Colonic mucosa (tissue), 4 donors: ENCODE results near the gene SNAP23. TPM values are rescaled to one million over a fixed set of nuclear protein-coding genes. Genes with fewer than 3 reads are reported as not detected.

Experiments
- DNase-seq: peaks from one replicate; pipeline ENCODE4 v3.0.0-alpha.2; 2020
- H3K27ac ChIP-seq: fragments of 200-600 bp; one replicate; pipeline ENCODE4 v1.8.0; 2021
- H3K27me3 ChIP-seq: fragments of 200-600 bp; one replicate; pipeline ENCODE4 v1.8.0; 2021
- H3K36me3 ChIP-seq: fragments of 200-600 bp; one replicate; pipeline ENCODE4 v1.8.0; 2021
- H3K4me1 ChIP-seq: fragments of 200-600 bp; one replicate; pipeline ENCODE4 v1.8.0; 2021; ENCODE audit warnings: mild to moderate bottlenecking
- H3K4me3 ChIP-seq: fragments of 200-600 bp; one replicate; pipeline ENCODE4 v1.8.0; 2021
- H3K9ac ChIP-seq, 2 donors: one replicate each; pipeline ENCODE4 v1.7.0; 2013; ENCODE audit warnings: control low read depth in 2 of 2, low read depth in 2 of 2, low read length in 2 of 2
- H3K9me3 ChIP-seq: fragments of 200-600 bp; one replicate; pipeline ENCODE4 v1.8.0; 2021
- CTCF ChIP-seq: fragments of 200-600 bp; IDR thresholded peaks from one replicate; pipeline ENCODE4 v1.8.0; 2022; ENCODE audit warnings: antibody characterized with exemption, mild to moderate bottlenecking
- intact Hi-C: fragments of 100-400 bp; cut with DNase I; formaldehyde crosslinking; loops from one replicate; pipeline ENCODE4 v1.14.1; 2022
- total RNA-seq, 2 donors: library from RNA; stranded (reverse); fragmentation: NEBNext Ultra II Directional in 1 of 2; extraction: Animal tissue kit (Norgen Biotek cat#: 25700) in 1 of 2; gene quantifications; one replicate each; pipeline ENCODE4 v1.2.1, GENCODE V29; 2021
- donor health status: healthy.
- donor health status: DM: no; HTN: no; CAD: no.
- donor health status: DM: no; HTN: no; CAD: no.

The SNAP23 gene
- total RNA-seq, 2 donors from 2014 or later, result 60.9 to 65.2 TPM

DNA sequence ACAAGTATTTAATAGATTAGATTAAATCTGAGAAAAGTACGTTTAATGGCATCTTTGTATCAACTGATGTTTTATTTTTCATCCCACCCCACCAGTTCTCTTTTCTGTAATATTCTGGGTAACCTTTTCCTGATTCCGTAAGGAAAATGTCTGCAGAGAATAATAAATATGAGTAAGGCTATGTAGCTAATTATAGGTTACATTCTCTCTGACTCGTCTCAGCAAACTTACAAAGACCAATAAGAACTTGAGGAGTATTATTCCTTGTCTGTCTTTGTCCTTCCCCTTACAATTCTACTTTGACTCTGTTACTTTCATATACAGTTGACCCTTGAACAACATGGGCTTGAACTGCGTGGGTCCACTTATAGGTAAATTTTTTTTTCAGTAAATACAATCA is 12.1 kb downstream of the SNAP23 start:
- Histone ChIP-seq H3K36me3 (no peaks in the 10 kb centered on the region), H3K27me3 (no peaks in the 10 kb centered on the region), H3K27ac (no peak overlapping the region), H3K4me3 (no peak overlapping the region), H3K4me1 (no peaks in the 10 kb centered on the region), H3K9ac (no peak overlapping the region), H3K9me3 (no peaks in the 10 kb centered on the region)
- intact Hi-C loops, result no loop called here
- no peak for TF ChIP-seq CTCF
- DNase-seq, result no peak

- no peak overlapping the region for H3K4me3 ChIP-seq
- no peaks in the 10 kb centered on the region for H3K9me3 ChIP-seq
- no peak for DNase-seq
- H3K36me3 ChIP-seq, result no peaks in the 10 kb centered on the region
- no peak for TF ChIP-seq CTCF
- H3K27ac ChIP-seq, result no peak overlapping the region
- no peaks in the 10 kb centered on the region for H3K27me3 ChIP-seq
- intact Hi-C loops, result no loop called here
- no peak overlapping the region for H3K9ac ChIP-seq
- no peaks in the 10 kb centered on the region for H3K4me1 ChIP-seq
These were observed 12.8 kb downstream of the SNAP23 start for GRCh38 chr15:42508263-42508690.

DNA sequence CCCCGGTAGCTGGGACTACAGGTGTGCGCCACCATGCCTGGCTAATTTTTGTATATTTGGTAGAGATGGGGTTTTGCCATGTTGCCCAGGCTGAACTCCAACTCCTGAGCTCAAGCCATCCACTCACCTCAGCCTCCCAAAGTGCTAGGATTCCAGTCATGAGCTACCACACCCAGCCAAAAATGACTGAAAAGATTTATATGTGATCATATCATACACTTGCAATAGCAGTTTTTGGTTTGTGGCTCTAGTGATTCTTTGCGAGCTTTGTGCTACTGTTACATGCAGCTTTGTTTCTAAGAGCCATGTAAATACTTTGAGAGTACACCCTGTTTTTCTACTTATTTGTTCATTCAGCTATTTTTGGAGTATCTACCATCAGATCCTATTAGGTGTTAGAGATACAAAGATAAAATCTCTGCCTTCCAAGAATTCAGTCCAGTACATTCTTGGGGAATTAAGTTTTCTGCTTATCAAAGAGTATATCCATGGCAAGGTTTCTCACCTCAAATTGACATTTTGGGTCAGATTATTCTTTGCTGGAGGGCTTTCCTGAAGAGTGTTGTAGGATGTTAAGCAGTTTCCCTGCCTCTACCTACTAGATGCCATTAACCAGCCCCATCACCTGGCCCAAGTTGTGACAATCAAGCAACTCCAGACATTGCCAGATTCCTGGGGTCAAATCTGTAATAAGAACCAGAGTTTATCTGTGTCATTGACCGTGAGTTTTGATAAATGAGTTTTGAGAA is 15.0 kb downstream of the SNAP23 start:
- Histone ChIP-seq H3K9me3 (no peaks in the 10 kb centered on the region), H3K27me3 (no peaks in the 10 kb centered on the region), H3K27ac (no peak overlapping the region), H3K36me3 (no peaks in the 10 kb centered on the region), H3K9ac (no peak overlapping the region), H3K4me1 (no peaks in the 10 kb centered on the region), H3K4me3 (no peak overlapping the region)
- no peak for TF ChIP-seq CTCF
- intact Hi-C loops, result no loop called here
- no peak for DNase-seq

DNA sequence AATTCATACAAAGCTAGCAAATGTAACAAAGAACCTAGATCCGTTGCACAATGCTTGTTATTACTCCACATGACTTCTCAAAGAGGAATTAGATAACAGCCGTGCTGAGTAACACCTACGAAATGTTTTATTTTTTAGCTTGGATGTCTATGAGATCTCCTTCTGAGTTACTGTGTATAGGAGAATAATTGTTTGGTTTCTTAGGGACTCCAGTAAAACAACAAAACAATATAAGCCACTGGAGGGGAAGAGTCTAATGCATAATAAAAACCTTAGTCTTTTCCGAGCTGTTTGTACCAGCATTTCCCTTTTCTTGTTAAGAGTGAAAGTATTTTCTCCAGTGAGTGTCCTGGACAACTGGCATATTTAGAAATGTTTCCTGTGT is 15.6 kb downstream of the SNAP23 start:
- DNase-seq, result no peak
- intact Hi-C loops, result no loop called here
- H3K9me3 ChIP-seq, result no peaks in the 10 kb centered on the region
- no peaks in the 10 kb centered on the region for H3K4me1 ChIP-seq
- TF ChIP-seq CTCF, result no peak
- no peak overlapping the region for H3K4me3 ChIP-seq
- no peak overlapping the region for H3K27ac ChIP-seq
- H3K27me3 ChIP-seq, result no peaks in the 10 kb centered on the region
- no peaks in the 10 kb centered on the region for H3K36me3 ChIP-seq
- H3K9ac ChIP-seq, result no peak overlapping the region

GRCh38 chr15:42523331-42523730 is 27.9 kb downstream of the SNAP23 start:
- DNase-seq, result no peak
- no peak overlapping the region for H3K27ac ChIP-seq
- no peaks in the 10 kb centered on the region for H3K4me1 ChIP-seq
- H3K9me3 ChIP-seq, result no peaks in the 10 kb centered on the region
- no peaks in the 10 kb centered on the region for H3K27me3 ChIP-seq
- no peak overlapping the region for H3K4me3 ChIP-seq
- H3K36me3 ChIP-seq, result peaks cover 5% of the 10 kb centered on the region
- no peak overlapping the region for H3K9ac ChIP-seq
- no peak for TF ChIP-seq CTCF
- intact Hi-C loops, result no loop called here
